ENCODE results near the gene TOP2B. TPM values are rescaled to one million over a fixed set of nuclear protein-coding genes. Genes with fewer than 3 reads are reported as not detected.

The TOP2B gene
- total RNA-seq, 1 experiment from 2014 or later, result 106 TPM

DNA sequence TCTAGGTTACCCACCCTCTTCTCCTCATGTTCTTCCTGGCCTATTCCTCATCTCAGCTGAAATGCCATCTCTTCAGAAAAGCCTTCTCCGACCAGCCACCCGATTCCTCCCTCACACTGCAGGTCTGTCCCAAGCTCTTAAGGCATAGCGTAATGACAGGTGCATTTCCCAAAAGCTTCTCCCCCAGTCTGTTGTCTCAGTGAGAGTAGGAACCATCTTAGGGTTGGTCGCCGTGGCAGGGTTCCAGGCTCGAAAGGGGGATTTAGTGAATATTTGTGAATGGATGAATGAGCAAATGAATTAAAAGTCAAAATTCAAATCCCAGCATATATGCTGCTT, 78.6 kb downstream of the TOP2B start:
- Histone ChIP-seq H3K36me3 (ENCODE audit: low read depth) (no peaks in the 10 kb centered on the region), H2AFZ (no peak overlapping the region), H3K27ac (no peak overlapping the region), H4K20me1 (ENCODE audit: insufficient read depth) (no peaks in the 10 kb centered on the region), H3K27me3 (ENCODE audit: insufficient read depth, low read depth) (no peaks in the 10 kb centered on the region), H3K9me2 (ENCODE audit: insufficient read depth) (no peaks in the 10 kb centered on the region), H3K4me2 (no peak overlapping the region), H3K9me3 (ENCODE audit: insufficient read depth, low read depth) (no peaks in the 10 kb centered on the region), H3F3A (ENCODE audit: insufficient read depth, low read depth) (peaks cover 4% of the 10 kb centered on the region), H3K4me1 (replicated peaks; ENCODE audit: insufficient read depth) (peaks cover 20% of the 10 kb centered on the region), H3K4me3 (no peak overlapping the region), H3K79me2 (ENCODE audit: low read depth) (no peaks in the 10 kb centered on the region)
- intact Hi-C loops (cut with micrococcal nuclease; ENCODE audit: unreplicated experiment), result no loop called here
- ChIA-PET CTCF (no interaction called here), POLR2A (ENCODE audit: unreplicated experiment) (no interaction called here)
- no peak for DNase-seq
- no TSS peak for BruUV-seq (replicated peaks)
- TF ChIP-seq, protein P1, sequence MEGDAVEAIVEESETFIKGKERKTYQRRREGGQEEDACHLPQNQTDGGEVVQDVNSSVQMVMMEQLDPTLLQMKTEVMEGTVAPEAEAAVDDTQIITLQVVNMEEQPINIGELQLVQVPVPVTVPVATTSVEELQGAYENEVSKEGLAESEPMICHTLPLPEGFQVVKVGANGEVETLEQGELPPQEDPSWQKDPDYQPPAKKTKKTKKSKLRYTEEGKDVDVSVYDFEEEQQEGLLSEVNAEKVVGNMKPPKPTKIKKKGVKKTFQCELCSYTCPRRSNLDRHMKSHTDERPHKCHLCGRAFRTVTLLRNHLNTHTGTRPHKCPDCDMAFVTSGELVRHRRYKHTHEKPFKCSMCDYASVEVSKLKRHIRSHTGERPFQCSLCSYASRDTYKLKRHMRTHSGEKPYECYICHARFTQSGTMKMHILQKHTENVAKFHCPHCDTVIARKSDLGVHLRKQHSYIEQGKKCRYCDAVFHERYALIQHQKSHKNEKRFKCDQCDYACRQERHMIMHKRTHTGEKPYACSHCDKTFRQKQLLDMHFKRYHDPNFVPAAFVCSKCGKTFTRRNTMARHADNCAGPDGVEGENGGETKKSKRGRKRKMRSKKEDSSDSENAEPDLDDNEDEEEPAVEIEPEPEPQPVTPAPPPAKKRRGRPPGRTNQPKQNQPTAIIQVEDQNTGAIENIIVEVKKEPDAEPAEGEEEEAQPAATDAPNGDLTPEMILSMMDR (conservative IDR thresholded peaks at IDR 0.05), result no peak
- no peak for TF ChIP-seq EZH2 (IDR thresholded peaks at IDR 0.05; ENCODE audit: low read depth)

DNA sequence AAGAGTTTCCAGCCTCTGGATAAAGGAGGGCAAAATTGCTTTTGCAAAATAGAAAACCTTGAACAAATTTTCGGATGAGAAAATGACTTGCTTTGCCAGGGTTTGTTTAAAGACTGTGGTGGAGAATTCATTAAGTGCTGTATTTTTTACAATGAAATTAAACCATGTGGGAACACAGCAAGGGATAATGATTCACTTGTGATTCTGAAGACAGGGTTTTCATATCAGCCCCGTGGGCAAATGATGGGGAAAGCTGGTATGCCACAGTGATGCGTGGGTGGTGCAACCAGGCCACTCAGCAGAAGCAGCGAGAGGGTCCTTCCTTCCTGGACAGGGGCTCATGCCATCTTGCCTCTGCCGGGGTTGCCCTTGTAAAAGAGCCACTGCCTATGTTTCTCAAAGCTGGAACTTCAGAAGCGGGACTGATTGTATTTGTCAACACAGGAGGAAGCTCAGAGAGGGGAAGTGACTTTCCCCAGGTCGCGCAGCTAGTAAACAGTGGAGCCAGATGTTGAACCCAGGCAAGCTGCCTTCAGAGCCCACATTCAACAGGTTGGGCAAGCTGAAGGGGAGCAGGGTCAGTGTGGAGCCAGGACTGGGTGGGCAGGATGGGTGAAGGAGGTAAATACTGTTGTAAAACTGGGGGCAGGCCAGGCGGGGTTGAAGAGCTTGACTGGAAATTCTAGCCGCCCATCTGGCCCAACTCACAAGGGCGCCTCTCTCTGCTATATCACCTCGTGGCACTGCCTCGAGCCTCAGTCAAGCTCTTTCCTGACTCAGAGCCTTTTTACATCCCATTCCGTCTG, 79.1 kb downstream of the TOP2B start:
- H3K4me2 ChIP-seq, result no peak overlapping the region
- H3K79me2 ChIP-seq (ENCODE audit: low read depth), result no peaks in the 10 kb centered on the region
- no peak overlapping the region for H3K27ac ChIP-seq
- no peaks in the 10 kb centered on the region for H3K27me3 ChIP-seq (ENCODE audit: insufficient read depth, low read depth)
- no peak for DNase-seq
- H3F3A ChIP-seq (ENCODE audit: insufficient read depth, low read depth), result peaks cover 4% of the 10 kb centered on the region
- H3K4me1 ChIP-seq (replicated peaks; ENCODE audit: insufficient read depth), result peaks cover 23% of the 10 kb centered on the region
- no peaks in the 10 kb centered on the region for H4K20me1 ChIP-seq (ENCODE audit: insufficient read depth)
- TF ChIP-seq, protein P1 (conservative IDR thresholded peaks at IDR 0.05), result no peak
- TF ChIP-seq EZH2 (IDR thresholded peaks at IDR 0.05; ENCODE audit: low read depth), result no peak
- intact Hi-C loops (cut with micrococcal nuclease; ENCODE audit: unreplicated experiment), result no loop called here
- no peaks in the 10 kb centered on the region for H3K36me3 ChIP-seq (ENCODE audit: low read depth)
- H2AFZ ChIP-seq, result no peak overlapping the region
- H3K9me3 ChIP-seq (ENCODE audit: insufficient read depth, low read depth), result no peaks in the 10 kb centered on the region
- POLR2A ChIA-PET (ENCODE audit: unreplicated experiment), result no interaction called here
- no peak overlapping the region for H3K4me3 ChIP-seq
- no peaks in the 10 kb centered on the region for H3K9me2 ChIP-seq (ENCODE audit: insufficient read depth)
- CTCF ChIA-PET, result no interaction called here
- no TSS peak for BruUV-seq (replicated peaks)

- Histone ChIP-seq H3K9me2 (ENCODE audit: insufficient read depth) (no peaks in the 10 kb centered on the region), H3F3A (ENCODE audit: insufficient read depth, low read depth) (peaks cover 4% of the 10 kb centered on the region), H3K9me3 (ENCODE audit: insufficient read depth, low read depth) (no peaks in the 10 kb centered on the region), H3K4me3 (no peak overlapping the region), H4K20me1 (ENCODE audit: insufficient read depth) (no peaks in the 10 kb centered on the region), H3K36me3 (ENCODE audit: low read depth) (no peaks in the 10 kb centered on the region), H2AFZ (no peak overlapping the region), H3K27ac (no peak overlapping the region), H3K4me1 (replicated peaks; ENCODE audit: insufficient read depth) (peaks cover 23% of the 10 kb centered on the region), H3K27me3 (ENCODE audit: insufficient read depth, low read depth) (no peaks in the 10 kb centered on the region), H3K4me2 (no peak overlapping the region), H3K79me2 (ENCODE audit: low read depth) (no peaks in the 10 kb centered on the region)
- DNase-seq, result no peak
- intact Hi-C loops (cut with micrococcal nuclease; ENCODE audit: unreplicated experiment), result no loop called here
- ChIA-PET CTCF (no interaction called here), POLR2A (ENCODE audit: unreplicated experiment) (interaction anchor here (0.6 kb wide), 1 partner anchor 1173 kb away, joined by 3 read pairs; no protein-coding TSS in a partner anchor)
- no TSS peak for BruUV-seq (replicated peaks)
- TF ChIP-seq, protein P1 (conservative IDR thresholded peaks at IDR 0.05), result no peak
- TF ChIP-seq EZH2 (IDR thresholded peaks at IDR 0.05; ENCODE audit: low read depth), result no peak
Measured at GRCh38 chr3:25584011-25584789, 80.5 kb downstream of the TOP2B start.
